Non-pigmented ciliary epithelial cell (primary cell): ENCODE measurements around the gene HPS4.

Experiments
- DNase-seq: peaks from one replicate; pipeline ENCODE4 v3.0.0-alpha.2; 2010; ENCODE audit warnings: low read depth

Gene HPS4

DNA sequence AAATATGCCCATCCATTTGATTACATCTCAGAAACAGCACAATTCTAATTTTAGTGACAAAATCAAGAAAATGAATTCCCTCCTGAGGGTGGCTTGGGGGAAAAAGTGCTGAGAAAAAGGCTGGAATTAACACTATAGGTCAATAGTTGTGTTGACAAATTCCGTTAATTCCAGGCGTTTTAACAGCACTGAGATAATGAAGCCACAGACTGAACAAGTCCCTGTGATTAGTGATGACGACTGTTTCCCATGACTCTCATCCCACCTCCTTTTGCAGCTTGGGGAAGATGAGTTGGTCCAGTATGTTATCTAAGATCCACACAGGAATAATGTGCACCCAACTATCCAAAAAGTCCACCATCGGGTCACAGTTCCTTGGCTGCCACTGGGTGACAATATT lies 12.9 kb upstream of the HPS4 start:
- no peak for DNase-seq

DNA sequence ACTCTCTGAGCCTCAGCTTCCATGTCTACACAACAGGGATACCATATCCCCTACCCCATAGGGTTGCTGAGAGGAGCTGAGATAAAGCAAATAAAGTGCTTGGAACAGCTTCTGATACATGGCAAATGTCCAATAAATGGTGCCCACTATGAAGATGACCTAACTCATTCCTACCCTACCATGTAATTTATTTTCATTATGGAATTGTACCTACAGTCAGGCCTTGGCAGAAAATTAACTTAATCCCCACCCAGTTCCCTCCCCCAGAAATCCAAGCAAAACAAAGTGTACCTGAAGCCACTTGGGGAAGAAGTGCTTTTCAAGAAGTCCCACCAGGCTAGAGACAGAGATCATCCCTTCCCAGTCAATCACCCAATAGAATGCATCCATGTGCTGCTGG lies 10.9 kb upstream of the HPS4 start:
- DNase-seq, result no peak

DNA sequence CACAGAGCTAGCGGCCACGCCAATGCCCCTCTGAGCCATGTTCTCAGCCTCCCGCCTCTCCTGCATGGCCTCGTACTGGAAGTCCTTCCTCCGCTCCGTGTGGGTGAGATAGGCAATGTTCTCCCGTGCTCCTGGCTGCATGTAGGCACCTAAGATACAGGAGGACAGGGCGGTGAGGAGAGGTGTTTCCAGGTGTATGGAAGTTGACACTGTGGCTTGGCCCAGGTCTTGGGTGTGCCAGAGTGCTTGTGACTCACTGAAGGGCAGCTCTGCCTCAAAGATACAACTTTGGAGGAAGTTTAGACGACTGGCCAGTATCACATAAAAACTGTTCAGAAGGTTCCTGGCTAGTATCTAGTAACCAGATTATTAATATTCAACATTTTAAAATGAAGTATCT lies 8.6 kb upstream of the HPS4 start:
- no peak for DNase-seq

DNA sequence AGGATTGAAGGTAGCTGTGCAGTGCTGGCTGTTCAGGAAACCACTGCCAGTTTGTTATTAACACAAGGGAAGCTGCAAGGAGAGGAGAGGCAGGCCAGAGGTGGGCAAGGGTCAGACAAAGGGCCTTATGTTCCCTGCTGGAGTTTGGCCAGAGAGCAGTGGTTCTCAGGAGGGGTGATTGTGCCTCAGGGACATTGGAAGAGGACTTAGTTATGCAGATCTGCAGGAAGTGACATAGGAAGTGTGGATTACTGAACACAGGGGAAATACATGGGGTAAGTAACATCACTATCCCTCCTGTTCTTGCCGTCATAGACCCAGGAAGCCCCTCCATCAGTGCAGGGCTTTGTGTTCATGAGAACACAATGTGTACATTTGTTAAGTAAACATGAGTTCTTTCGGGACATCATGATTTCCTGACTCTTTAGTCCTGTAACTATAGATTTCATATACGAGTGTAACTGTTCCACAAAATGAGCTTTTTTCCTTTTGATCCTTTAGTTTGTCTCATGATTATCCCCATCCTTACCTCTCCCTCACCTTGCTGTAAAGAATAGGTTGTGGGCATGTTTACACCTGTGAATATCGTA lies 6.0 kb upstream of the HPS4 start:
- DNase-seq, result no peak

DNA sequence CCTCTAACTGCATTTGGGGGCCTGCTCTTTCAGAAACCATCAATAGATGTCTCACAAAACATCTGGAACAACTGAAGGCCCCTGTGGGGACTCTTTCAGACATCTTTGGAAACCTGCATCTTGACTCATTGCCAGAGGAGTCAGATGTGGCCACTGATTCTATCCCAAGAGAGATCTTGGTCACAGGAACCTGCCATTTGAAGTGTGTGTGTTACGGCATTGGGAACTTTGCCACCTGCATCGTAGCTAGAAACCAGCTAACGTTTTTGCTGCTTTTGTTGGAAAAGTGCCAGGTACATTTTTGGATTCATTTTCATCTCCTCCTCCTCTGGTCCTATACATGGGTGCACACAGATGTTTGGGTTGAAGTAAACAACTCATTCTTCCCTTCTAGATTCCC lies 4.4 kb upstream of the HPS4 start:
- no peak for DNase-seq

DNA sequence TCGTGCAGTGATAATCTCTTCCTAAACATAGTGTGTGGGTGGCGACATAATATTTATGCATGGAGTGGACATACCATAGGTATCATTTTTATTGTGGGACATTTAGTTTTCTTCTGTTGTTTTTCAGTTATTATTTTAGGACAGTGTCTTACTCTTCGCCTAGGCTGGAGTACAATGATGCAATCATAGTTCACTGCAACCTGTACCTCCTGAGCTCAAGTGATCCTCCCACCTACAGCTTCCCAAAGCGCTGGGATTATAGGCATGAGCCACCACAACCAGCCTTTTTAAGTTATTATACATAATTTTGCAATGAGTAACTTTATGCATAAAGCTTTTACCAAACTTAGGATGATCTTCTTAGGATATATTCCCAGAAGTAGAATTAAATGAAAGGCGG lies 2.8 kb upstream of the HPS4 start:
- DNase-seq, result no peak

DNA sequence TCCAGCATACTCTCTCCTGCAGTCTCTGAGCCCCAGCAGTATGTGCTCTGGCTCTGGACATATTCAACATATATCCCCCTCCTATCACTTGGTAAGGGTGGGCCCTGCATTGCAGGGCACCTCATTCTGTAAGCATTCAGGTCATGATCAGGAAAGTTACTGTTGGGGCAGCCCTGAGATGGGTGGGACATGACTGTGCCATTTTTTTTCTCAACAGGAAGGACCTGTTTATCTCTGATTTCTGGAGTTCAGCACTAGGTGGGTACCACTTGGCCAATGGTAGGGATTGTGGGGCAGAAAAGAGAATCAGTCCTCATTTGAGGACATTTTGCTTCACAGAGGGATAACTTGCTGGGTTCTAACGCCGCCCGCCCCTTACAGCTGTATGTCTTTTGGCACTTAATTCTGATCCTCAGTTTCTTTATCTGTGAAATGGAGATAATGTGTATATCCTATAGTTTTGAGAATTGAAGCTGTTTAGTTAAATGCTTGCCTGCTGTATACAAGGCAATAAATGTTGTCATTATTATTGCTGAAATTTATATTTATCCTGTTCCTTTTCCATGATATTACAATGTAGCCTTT lies 2.3 kb upstream of the HPS4 start:
- no peak for DNase-seq

DNA sequence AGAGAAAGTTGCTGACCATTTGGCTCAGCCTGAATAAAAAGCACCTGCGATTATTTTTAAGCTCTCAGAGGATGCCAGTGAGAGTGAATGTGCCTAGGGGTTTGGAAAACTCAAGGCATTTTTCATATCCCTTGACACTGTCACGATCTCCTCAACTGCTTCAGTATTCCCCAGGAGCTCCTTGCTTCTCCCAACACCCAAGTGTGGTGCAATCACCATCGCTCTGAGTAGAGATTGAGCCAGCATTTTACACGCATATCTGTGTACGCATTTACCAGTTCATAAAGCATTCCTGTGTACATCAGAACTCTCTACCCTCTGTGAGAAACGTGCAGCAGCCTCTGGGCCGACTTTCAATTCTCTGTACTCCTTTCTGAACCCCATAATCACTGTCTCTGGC lies 1.4 kb upstream of the HPS4 start:
- no peak for DNase-seq

DNA sequence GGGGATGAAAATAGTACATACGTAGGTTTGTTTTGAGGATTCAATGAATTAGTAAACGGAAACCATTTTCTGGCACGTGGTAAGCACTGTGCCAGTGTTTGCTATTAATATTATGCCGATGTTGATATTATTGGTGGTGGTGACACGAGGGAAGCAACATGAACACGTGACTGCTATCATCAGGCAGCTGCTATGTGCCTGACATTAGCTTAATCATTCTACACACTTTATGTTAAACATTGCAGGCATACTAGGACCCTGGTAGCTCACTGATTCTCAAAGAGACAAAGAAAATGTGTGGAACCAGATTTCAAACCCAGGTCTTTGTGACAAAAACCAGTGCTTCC lies 750 bp upstream of the HPS4 start:
- DNase-seq, result no peak

DNA sequence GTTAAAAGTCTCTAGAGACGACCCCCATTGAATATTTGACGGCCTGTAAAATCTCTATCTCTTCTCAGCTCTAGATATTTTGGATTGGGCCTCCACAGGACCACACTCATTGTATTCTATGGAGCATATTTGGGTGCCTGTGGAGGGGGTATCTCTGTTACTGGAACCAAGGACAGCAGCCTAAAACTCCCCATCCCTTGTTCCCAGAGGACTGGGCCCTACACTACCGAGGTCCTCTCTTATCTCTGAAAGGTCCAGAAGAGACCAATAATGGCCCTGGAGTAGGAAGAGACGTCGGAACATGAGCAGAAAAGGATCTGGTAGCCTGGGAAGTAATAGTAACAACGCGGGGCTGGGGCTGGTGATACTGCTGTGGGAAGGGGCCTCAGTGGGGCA lies 542 bp downstream of the HPS4 start:
- DNase-seq, result no peak

DNA sequence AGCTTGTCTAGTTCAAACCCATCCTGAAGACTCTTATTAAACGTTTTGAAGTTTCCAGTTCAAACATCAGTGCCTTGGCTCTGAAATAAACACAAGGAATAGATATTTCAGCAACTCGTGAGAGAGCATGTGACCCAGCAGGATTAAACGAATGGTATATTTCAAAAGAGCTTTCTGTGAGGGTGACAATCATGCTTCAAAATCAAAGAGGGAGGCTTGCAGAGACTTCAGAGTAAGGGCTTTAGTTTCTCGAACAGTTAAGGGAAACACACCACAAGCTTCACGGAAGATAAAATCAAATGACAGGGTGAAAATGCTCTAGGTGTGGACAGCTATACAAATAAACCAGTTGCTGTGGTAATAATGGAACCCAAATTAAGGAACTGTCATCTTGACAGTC lies 1.4 kb downstream of the HPS4 start:
- DNase-seq, result no peak

DNA sequence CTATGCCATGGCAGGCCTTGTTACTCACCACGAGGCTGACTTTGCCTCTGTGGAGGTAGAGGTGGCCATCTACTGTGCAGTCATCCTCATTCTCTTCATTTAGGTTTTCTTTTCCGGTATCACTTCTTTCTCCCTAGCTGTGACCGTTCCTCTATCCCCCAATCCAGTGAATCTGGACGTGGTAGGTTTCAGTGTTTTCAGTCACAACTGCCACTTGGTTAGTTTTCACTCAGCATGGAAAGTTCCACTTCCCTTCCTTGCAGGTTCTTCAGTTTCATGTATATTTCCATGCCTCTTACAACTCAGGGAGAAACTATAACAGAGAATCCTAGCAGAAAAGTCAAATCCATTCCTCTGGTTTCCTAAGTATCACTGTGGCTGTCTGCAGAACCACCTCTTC lies 1.9 kb downstream of the HPS4 start:
- DNase-seq, result no peak

DNA sequence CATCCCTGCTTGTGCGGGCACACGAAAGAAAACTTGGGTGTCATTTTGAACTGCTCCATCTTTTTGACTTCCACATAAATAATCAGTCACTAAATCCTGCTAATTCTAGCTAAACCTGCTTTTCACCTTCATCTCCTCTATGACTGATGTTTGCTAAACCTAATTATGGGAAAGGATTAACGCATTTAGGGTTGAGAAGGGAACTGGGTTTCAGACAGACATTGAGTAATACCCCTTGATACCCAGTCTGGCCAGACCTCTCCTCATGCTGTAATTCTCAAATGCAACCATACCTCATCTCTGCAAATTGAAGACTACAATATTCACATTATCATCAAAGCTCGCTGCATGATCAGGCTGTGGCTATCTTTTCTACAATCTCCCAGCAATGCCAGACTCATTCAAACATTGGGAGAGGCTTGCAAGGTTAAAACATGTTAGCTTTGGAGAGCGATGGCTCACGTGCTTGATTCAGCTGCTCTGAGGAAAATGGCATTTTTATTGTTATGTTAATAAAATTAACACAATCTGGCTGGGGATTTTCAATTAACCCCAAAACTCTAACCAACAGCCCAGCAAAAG lies 2.4 kb downstream of the HPS4 start:
- DNase-seq, result no peak

DNA sequence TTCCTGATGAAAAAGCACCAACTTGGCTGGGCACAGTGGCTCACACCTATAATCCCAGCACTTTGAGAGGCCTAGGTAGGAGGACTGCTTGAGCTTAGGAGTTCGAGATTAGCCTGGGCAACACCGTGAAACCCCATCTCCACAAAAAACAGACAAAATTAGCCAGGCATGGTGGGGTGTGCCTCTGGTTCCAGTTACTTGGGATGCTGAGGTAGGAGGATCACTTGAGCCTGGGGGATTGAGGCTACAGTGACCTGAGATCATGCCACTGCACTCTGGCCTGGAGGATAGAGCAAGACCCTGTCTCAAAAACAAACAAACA lies 3.0 kb downstream of the HPS4 start:
- DNase-seq, result no peak

DNA sequence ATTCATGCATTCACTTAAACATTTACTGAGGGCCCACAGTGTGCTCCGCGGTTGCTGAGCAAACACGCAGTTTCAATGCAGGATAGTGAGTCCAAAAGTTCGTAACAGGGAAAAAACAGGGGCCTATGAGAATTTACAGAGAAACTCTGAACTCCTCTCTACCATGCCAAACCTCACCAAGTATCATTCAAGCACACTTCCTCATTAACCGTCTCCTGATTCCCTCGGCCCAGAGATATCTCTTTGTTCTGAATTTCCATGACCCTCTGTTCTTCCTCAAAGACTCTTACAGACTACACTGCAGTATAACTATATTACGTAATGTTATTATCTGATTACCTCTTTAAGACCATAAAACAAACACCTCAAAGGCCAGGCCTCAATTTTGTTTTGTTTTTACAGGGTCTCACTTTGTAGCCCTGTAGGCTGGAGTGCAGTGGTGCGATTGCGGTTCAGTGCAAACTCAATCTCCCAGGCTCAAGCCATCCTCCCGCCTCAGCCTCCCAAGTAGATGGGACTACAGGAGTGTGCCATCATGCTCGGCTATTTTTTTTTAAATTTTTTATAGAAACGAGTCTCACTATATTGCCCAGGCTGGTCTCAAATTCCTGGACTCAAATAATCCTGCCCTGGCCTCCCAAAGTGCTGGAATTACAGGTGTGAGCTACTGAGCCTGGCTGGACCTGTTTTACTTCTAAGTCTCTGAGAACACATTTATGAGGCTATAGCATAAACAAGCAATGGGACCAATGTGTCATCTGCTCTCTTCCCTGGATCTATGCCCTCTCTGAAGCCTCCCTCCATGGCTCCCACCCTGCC lies 3.6 kb downstream of the HPS4 start:
- DNase-seq, result no peak

DNA sequence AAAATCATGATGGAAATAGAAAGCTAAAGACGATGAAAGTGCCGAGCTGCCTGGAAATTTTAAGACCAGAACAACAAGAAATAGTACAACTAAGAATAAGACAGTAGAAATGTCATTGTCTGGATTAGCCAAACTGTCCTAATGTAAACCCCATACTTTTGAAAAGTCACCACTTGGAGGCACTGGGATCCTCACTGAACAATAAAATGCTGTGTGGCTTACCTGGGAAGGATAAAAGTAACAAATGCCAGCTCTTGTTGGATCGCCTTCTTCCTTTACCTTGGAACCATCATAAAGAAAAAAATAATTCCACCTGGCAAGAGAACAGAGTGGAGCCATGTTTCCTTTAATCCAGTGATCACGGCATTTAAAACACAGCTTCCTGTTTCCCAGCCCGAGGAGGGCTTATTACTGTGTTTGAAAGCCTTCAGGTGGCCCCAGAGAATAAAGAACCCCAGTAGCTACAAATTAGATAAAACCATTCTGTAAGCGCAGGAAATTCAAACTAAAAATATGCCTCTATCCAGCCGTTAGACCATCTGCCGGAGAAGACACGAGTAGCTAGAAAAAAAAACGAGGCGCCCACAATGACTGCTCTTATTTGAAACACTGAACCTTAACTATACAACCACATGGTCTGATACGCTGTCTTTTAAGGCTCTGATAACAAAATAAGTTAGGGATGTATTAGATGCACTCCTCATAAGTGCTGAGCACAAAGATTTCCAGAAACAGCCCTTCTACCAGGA lies 4.4 kb downstream of the HPS4 start:
- no peak for DNase-seq

DNA sequence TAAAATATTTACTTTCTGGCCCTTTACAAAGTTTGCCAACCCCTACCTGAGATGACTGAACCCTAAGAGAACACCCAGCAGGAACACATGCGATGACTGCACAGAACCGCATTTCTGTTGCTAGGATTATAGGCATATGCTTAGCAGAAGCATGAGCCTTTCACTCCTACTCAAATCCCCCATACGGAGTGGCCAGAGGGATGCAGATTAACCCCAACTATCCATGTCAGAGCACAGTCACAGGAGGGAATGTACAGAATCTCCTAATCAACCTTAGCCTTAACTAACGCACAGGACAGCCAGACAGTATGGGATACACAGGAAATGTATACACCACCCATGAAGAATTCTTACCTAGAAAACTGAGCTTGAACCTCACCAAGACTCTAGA lies 6.2 kb downstream of the HPS4 start:
- no peak for DNase-seq

DNA sequence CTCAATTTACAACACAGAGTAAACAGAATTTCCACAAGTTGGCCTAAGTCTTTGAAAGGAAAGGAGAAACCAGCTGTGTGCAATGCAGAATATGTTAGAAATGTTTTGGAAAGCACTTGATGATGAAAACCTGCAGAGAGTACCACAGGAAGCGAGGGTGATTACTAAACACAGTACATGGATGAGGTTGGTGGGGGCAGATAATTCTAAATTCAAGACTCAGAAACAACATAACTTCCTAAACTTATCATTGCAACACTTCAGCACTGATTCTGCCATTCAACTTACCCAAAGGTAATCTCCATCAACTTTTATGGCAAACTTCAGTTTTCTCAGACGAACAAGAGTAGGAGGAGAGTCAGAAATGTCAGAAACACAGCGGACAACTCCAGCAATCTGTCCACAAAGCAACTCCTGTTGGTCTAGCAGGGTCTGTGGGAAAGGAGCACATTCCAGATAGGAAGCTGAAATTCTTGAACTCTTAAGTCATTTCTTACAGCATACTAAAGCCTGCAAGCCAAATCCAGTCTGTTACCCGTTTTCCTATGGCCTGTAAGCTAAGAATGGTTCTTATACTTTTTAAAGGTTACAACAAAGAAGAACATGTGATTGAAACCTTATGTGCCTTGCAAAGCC lies 6.8 kb downstream of the HPS4 start:
- peak; percentile 77 for DNase-seq

DNA sequence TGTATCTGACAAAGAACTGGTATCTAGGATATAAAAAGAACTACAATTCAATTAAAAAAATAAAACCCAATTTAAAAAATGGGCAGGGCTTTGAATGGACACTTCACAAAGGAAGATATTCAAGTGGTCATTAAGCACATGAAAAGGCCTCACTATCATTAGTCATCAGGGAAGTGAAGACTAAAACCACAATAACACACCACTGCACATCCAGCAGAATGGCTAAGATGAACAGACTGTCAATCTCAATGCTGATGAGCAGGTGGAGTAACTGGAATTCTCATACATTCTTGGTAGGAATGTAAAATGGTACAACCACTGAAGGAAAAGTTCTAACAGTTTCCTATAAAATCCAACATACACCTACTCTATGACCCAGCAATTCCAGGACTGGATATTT lies 8.9 kb downstream of the HPS4 start:
- no peak for DNase-seq

DNA sequence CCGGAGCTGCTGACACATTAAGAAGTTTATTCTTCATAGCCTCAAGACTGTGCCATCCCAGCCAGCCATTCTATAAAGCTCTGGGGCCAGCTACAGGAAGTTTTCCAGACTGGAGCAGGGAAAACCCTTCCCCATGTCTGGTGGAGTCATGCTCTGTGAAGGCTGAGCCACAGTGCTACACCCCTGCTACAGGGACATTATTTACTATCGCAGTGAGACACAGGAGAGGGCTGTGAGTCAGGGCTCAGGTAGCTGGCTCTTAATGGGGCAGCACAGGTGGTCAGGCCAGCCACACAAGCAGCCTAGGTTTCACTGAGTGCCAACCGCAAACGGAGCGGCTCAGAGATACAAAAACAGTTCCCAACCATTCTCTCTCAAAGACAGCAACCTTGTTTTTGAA lies 12.1 kb downstream of the HPS4 start:
- DNase-seq, result peak; percentile 86

DNA sequence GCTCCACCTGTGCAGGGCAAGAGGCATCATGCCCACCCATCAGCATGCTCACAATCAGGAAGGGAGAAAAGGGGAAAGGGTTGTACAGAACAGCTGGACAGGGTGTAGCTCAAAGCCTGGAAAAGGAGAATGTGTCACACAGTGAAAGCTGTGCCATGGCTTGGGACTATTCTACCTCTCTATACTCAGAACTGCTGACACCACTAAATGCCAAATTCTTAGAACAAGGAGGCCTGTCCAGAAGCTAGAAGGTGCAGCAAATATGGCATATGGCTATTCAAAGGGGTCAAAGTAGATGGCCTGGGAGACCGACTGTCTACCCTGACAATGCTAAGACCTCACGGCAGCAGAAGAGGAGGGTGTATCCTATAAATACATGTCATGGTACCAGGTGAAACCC lies 12.8 kb downstream of the HPS4 start:
- DNase-seq, result no peak

DNA sequence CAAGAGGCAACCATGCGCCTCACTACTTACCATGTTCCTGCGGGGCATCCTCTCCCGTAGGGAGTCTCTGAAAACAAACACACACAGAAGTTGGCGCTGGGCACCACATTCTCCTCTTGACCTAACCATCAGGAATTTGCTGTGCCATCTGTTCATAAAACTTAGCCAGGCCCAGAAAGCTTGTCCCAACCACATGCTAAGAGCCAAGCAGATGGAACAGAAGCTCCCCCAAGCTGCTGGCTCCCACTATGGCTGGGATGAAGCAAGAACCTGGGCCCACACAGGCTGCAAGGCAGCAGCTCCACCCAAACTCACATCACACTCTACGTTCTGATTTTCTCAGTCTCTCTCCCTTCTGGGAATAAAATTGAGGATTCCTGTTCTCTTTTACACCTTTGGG lies 17.4 kb downstream of the HPS4 start:
- DNase-seq, result no peak

DNA sequence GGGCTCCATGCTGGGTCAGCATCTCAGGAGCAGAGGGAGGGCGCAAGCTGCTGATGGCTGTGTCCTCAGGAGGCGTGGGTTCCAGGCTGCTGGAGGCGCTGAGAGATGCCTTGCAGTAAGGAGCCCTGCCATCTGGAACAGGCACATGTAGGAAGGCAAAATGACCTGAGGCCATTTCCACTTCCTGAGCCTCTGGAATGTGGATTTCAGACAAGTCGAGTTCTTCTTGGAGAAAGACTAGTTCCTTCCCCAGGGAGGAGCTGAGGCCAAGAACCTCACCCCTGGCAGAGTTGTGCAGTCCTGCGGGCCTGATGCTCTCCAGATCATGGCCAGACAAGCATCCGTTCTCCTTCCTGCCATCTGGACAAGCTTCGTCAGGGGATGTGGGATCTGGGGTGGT lies 19.3 kb downstream of the HPS4 start:
- DNase-seq, result no peak
